HG03025 (cell line): ENCODE measurements around the gene RSPH6A.

ENCODE experiments used
- ATAC-seq: cut with Tn5 transposase; IDR thresholded peaks from one replicate; pipeline ENCODE4 v1.9.1; 2021; ENCODE audit warnings: mild to moderate bottlenecking, moderate library complexity; ENCODE audit not compliant: unreplicated experiment, low FRiP score

The RSPH6A gene

DNA sequence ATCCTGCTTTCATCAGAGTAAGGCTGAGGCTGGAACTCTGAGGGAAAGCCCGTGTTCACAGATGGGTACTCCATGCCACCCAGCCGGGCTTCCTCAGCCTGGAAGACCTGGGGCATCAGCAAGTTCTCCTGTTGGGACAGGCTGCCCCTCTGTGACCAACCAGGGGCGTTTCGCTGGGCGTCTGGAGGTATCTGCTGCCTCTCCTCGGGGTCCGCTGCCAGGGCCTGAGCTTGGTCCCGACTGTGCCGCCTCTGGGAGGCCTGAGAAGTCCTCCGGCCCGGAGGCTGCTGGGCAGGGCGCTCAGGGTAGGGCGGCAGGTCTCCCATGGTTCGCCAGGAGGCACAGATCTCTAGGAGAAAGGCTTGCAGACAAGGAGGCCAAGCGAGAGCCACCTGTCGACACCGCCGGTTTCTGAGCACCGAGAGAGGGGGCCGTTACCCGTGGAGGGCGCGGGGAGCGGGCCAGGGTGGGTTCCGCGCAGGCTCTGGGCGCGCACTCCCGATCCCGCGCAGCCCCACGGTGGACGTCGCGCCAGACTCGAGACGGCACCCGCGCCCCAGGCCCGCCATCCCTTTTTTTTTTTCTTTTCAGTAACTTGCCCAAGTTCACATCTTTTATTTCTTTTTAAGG is at the start of gene RSPH6A:
TSS of gene RSPH6A (minus strand) at position 458 of the 630 bp plus-strand sequence. CDS start at position 326, 132 bp downstream.
- no peak for ATAC-seq

DNA sequence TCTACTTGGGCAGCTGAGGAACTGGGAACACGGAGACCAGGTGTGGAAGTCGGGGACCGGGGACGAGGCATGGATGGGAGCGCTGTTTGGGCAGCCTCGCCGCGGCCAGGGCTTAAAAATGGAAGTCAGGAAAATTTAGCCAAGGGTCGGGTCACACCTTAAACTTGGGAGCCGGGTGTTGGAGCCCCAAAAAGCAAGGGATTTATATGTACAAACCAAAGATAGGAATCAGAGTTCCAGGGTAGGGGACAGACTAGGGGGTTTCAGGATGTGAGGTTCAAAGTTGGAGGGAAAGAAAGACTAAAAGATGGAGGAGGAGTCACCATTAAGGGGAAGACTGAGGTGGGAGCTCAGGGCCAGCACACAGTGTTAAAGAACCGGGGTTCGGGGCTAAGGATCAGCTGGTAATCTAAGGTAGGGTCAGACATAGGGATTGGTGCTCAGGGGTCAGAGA is 49.5 kb upstream of the RSPH6A start:
- no peak for ATAC-seq

DNA sequence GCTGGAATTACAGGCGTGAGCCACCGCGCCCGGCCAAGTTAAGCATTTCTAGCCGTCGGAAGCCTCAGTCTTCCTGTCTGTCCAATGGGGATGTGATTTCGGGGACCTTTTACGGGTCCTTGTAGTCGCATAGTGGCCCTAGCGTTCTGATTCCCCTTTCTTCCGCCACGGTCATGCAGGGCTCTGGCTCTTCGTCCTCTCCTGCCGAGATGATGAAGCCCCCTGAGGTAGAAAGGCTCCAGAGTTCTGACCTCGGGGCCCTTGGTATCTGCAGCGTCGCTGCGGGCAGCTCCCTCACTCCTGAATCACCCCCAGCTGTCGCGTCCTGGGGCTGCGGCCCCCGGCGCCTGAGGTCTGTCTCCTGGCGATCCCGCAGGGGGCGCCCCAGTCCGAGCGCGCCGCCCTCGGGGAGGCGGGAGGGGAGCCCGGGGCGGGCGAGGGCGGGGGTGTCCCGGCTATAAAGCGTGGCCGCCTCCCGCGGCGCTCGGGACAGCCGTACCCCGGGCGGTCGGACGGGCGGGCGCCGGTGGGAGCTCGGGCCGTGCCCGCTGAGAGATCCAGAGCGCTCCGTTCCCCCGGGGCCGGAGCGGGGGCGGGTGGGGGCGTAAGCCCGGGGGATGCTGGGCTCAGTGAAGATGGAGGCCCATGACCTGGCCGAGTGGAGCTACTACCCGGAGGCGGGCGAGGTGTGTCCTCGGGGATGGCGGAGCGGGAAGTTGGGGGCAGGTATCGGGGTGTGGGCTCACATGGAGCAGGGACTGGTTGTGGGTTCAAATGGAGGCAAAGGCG is 48.9 kb upstream of the RSPH6A start, which contains the start of gene FOXA3:
TSS of gene FOXA3 (plus strand) at position 487 of the 789 bp plus-strand sequence. CDS start at position 618, 131 bp downstream.
- no peak for ATAC-seq

DNA sequence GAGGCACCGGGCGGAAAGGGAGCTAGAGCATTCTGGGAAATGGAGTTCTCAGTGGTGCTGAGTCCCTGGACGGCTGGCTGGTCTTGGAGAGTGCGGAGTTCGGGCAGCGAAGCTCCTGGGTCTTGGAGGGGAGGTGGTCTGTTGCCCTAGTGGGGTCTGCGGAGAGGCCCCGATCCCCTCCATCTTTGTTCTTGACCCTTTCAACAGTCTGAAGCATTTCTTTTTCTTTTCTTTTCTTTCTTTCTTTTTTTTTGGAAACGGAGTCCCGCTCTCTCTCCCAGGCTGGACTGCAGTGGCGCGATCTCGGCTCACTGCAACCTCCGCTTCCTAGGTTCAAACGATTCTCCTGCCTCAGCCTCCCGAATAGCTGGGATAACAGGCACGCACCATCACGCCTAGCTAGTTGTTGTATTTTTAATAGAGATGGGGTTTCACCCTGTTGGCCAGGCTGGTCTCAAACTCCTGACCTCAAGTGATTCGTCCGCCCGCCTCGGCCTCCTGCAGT is 48.3 kb upstream of the RSPH6A start:
- no peak for ATAC-seq

DNA sequence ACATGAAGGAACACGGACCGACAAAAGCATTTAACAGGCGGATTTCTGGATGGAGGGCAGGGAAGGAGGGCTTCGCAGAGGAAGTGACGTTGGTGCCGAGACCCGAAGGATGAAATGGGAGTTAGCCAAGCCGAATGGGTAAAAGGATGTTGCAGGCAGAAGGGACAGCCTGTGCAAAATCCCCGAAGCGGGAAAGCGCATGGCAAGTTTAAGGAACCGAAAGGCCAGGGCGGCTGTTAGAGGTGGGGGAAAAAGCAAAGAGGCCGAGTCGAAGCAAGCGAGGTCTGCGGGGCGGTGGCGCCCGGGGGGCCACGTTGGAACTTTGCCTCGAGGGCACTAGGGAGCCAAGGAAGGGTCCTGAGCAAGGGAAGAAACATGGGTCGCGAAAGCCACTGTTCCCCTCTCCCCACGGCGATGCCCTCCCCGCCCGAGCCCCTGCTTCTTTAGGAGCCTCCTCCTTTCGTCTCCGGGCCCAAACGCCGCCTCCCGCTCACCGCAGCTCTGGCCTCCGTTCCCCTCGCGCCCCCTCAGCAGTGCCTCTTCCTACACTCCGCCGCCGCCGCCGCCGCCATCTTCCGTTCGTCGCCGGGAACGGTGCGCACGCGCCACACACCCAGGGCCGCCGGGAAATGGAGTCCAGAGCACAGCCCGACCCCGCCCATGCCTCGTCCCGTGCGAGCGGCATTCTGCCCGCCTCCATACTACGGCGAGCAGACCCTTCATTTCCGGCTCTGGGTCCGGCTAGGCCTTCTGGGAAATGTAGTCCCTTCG is 47.6 kb upstream of the RSPH6A start, which contains the start of gene SYMPK:
TSS of gene SYMPK (minus strand) at position 584 of the 771 bp plus-strand sequence. CDS start 8,652 bp downstream, outside the sequence.
- peak; percentile 83 for ATAC-seq

DNA sequence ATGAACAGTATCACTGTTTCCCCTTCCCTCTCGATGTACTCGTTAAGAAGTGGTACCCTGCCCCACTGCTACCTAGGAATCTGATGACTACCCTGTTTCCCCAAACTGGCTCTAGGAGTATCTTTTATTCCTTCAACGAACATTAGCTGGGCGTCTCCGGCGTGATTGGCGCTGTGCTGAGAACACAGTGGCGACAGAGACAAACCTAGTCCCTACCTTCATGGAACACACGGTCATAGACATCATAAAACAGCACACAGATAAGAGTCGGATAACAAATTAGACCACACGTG is 47.1 kb upstream of the RSPH6A start:
- ATAC-seq, result no peak

DNA sequence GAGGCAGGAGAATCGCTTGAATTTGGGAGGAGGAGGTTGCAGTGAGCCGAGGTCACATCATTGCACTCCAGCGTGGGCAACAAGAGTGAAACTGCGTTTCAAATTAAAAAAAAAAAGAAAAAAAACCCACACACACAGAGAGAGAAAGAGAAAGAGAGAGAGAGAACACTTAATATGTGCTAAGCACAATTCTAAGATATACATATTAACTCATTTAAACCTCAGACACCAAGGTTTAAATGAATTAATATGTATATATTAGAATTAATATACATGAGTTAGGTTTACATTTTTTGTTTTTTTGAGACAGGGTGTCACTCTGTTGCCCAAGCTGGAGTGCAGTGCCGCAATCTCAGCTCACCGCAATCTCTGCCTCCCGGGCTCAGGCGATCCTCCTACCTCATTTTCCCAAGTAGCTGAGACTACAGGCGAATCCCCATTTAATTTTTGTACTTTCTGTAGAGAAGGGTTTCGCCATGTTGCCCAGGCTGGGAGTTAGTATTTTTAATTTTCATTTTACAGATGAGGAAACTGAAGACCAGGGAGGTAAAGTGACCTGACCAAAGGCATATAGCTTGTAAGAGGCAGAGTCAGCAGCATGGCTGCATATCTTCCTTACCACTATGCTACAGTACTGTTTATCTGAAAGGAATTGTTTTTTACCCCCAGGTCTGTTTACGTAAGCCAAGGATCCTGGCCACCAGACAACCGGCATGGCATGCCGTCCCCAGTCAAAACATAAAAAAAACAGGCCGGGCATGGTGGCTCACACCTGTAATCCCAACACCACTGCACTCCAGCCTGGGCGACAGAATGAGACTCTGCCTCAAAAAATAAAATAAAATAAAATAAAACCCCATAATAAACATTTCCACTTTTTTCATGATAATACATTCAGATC is 45.5 kb upstream of the RSPH6A start:
- ATAC-seq, result no peak

DNA sequence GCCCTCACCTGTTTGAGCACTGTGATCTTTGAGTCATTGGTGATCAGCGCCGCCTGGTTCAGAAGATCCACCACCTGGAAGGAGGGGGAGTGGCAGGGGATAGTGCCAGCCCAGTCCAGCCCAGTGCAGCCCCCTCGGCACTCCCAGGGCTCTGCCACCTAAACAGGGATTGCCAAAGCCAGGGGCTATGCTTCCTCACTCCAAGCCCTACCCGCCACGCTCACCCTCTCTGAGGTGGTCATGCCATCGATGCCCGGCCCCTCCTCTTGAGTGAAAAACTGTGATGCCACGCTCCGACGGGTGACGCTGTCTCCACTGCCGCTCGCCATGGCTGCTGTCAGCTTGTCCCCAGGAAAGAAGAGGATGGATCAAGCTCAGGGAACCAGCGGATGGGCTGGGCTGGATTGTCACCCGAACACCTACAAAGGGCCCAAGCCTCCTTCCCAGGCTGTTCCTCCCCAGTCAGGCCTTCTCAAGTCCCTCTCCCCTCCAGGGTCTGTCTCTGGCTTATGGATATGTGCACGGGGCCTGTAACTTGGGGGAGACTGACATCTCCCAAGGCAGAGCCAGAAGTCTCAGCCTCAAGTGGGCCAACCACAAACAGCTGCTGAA is 39.2 kb upstream of the RSPH6A start:
- no peak for ATAC-seq

DNA sequence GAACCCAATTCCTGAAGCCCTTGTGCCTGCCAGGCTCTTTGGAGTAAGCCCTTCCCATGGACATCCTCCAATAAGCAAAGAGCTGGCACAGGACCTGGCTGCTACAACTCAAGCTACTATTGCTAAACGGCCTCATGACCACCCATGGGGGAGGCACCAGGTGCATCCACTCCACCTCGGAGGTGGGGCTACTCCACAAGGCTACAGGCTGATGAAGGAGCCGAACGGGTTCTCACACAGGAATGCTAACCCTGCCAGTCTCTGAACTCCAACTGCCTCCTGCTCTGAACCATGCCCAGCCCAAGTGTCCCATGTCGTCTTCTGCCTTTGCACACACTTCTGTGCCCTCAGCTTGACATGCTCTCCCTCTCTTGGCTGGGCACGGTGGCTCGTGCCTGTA is 37.9 kb upstream of the RSPH6A start:
- ATAC-seq, result no peak

DNA sequence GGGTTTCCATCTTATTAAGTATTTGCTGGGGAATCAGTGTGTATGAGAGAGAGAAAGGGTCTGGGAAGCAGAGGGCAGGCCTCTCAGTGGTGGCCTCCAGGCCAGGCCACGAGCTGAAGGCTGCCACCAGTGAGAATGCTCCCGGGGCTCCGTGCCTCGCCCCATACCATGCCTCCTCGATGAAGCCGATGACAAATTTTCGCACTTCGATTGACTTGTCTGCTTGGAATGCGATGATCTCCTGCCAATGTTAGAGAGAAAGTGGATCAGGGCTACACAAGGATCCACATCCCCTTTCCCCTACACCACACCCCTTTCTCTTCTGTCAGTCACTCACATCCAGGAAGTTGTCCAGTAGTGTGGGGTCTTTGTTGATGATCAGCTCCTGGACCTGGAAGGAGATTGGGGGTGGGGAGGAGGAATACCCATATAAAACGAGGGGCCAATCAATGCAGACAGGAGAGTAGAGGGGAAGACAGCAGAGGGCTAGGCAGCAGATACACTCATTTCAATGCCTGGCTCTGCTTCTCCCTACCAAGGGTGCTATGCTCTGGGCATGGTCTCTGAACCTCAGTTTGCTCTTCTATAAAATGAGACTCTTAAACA is 37.1 kb upstream of the RSPH6A start:
- no peak for ATAC-seq

DNA sequence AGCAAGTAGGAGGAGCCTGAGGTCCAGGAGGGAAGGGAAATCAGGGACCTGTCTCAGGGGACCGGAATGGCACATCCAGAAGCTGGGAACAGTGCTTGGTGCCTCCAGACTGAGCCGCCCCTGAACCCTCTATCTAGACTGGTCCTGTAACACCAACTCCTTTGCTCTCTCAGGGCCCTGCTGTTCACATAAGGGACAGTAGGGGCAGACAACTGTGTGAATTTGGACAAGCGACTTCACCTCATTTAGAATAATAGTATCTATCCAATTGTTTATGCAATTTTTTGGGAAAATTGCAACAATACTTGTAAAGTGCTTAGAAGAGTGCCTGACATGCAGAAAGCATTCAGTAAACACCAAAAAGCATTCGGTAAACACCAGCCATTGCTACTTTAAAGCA is 33.8 kb upstream of the RSPH6A start:
- ATAC-seq, result no peak

DNA sequence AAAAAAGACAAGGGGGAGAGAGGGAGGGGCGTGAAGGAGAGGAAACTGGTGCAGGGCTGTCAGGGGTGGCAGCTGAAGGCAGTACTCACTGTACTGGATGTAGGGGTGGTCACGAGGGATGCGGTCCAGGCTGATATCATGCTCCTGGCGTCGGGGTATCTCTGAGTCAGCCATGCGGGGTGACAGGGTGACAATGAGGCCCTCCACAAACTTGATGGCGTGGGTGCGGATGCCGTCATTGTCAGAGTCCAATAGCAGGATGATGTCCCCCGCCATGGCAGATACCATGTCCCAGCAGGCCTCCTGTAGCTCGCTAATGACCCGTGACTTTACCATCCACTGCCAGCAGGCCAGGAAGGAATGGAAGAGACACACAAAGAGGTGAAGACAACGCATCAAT is 32.6 kb upstream of the RSPH6A start:
- ATAC-seq, result no peak

DNA sequence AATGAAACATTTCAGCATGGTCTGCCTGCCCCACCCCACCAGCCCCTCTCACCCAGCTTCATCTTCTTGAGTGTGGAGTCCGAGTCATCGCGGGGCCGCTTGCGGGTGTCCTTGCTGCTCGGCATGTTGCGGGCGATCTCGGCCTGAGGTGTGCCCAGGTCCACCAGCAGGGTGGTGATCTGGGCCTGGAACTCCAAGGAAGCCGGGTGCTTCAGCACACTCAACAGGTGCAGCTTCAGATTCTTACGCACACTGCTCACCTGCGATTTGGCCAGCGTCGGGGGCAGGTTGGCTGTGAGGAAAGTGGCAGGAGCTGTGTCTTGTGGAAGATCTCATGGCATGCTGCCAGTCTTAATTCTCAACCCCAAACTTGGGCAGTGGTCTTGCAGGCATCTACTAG is 27.1 kb upstream of the RSPH6A start:
- no peak for ATAC-seq

DNA sequence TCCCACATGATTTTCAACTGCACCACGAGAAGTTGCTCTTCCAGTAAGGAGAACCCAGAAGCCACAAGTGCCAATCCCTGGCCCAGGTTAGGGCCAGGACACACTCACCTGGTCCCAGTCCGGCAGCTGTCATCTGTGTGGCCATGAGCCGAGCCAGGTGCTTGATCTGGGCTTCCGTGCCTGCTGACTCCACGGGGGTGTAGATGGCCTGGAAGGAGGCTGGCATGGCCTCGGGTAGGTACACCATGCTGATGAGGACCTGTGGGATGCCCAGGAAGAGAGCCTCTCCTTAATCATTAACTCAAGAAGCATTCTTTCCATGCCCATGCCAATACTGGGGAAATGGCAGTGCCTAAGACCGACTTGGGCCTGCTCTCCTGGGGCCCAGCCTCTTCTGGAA is 19.9 kb upstream of the RSPH6A start:
- no peak for ATAC-seq

DNA sequence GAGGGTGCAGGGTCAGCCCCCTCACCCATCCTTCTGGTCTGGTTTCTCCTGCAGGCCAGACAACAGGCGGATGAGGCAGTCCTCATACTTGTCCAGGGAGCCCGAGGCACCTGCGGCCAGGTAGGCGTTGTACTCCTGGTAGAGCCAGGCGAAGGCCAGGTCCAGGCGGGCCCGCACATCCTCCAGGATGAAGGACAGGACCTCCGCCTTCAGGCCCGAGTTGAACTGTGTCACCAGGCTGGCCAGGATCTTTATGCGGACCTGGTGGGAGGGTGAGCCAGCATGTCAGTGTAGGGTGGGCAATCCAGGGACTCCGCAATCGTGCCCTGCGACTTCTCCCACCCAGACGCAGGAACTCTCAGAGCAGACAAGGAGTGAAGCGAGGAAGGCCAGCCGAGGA is 13.8 kb upstream of the RSPH6A start:
- no peak for ATAC-seq

DNA sequence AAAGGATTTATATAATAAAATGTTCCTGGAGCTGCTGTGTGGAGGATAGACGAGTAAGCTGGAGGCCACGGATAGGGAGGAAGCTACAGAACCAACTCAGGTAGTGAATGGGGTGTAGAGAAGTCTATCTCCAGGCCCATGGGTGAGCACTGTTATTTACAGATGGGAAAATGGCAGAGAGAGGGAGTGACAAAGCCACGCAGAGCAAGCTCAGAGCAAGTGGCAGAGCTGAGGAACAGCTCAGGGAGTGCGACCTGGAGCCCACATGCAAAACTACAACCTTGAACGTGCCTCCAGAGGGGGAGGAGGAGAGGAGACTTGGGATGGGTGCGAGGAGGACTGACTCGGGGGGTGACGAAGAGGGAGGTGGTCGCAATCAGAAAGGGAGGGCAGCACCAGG is 13.4 kb upstream of the RSPH6A start:
- ATAC-seq, result no peak

DNA sequence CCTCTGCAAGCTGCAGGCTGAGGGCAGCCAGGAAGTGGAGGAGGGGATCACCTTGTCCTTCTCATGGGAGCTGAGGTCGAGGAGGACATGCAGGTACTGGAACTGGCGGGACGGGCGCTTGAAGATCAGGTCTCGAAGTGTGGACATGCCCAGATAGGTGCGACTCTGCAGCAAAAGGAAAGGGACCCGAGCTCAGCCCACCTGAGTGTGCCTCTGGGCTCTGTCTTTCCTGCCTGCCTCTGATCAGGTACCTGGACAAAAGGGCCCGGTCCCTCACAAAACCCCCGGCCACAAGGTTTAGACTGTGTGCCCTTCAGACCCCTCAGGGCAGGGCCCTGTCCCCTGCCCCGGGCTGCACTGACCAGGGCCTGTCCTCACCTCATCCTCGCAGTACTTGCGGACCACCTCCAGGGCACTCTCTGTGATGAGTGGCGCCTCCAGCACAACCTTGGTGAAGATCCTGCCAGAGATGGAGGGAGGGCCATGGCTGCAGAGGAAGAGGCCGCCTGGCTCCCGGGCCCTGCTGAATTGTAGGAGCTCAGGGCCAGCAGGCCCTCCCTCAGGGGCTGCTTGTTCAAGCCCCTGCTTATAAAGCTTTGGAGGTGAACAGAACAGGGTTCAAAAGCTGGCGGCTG is 12.5 kb upstream of the RSPH6A start:
- ATAC-seq, result no peak

DNA sequence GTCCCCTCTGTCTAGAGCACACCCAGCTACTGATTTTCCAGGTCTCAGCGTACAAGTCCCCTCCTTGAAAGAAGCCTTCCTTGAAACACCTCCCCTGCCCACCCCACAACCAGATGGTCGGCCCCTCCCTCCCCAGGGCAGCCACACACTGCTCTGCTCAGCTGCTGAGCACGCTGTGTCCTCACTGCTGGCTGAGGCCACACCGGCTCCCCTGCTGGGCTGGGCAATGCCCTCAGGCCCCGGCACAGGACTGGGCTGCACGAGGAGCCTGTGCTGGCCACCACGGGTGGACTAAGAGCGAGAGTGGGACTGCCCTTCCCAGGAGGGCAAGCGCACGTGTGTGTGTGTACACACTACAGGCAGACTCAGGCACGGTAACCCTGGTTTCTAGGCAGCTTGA is 11.8 kb upstream of the RSPH6A start:
- no peak for ATAC-seq
